K562 (cell line): Measurements from ENCODE around the gene TRNAU1AP. TPM values are rescaled to one million over a fixed set of nuclear protein-coding genes. Genes with fewer than 3 reads are reported as not detected.

Experiments
- GTF2B ChIP-seq: IDR thresholded peaks from 2 replicates; pipeline ENCODE4 v1.6.1; 2011; ENCODE audit not compliant: insufficient read length; ENCODE audit errors: extremely low read depth
- HBP1 ChIP-seq: fragments of 450-650 bp; formaldehyde crosslinking; IDR thresholded peaks from 2 replicates; pipeline ENCODE4 v1.4.0; 2022; ENCODE audit warnings: missing genetic modification characterization
- HDAC8 ChIP-seq: fragments of 450-650 bp; IDR thresholded peaks from 2 replicates; pipeline ENCODE4 v1.6.1; 2016; ENCODE audit warnings: mild to moderate bottlenecking, missing genetic modification characterization, moderate library complexity, missing compliant biosample characterization
- HLTF ChIP-seq: fragments of 450-650 bp; IDR thresholded peaks from 2 replicates; pipeline ENCODE4 v1.6.1; 2016
- KHSRP ChIP-seq: fragments of 450-650 bp; IDR thresholded peaks from 2 replicates; pipeline ENCODE4 v1.6.1; 2017
- MCM2 ChIP-seq: fragments of 450-650 bp; IDR thresholded peaks from 2 replicates; pipeline ENCODE4 v1.6.1; 2017; ENCODE audit warnings: low read depth, mild to moderate bottlenecking
- MCM7 ChIP-seq, 2 experiments: fragments of 450-650 bp; IDR thresholded peaks; 2 replicates each; pipeline ENCODE4 v1.6.1; 2016 to 2018
- MLX ChIP-seq, 2 experiments: fragments of 450-650 bp in 1 of 2; sonication (generic) in 1 of 2; formaldehyde crosslinking; conservative IDR thresholded peaks; 2 replicates each; pipeline versions ENCODE4 v1.4.0 to v1.8.1; 2020 to 2022; ENCODE audit warnings: mild to moderate bottlenecking in 1 of 2, missing genetic modification reagents in 1 of 2
- NFIX ChIP-seq: fragments of 250-450 bp; sonication (Bioruptor Pico); IDR thresholded peaks from 2 replicates; pipeline ENCODE4 v1.4.0; 2020; ENCODE audit warnings: low read depth, mild to moderate bottlenecking, moderate library complexity
- RBM17 ChIP-seq: fragments of 200-400 bp; formaldehyde crosslinking; IDR thresholded peaks from 2 replicates; pipeline ENCODE4 v1.6.1; 2017; ENCODE audit warnings: low read depth, mild to moderate bottlenecking, low read length, borderline replicate concordance
- RCOR1 ChIP-seq, 2 experiments: IDR thresholded peaks; 2 replicates each; pipeline ENCODE4 v1.6.1; 2012; ENCODE audit warnings: low read depth in 2 of 2, low read length in 2 of 2, borderline replicate concordance in 1 of 2, improper control_type of control experiment in 1 of 2
- SAP30 ChIP-seq: fragments of 200-600 bp; sonication (generic); IDR thresholded peaks from 2 replicates; pipeline ENCODE4 v1.6.1; 2012; ENCODE audit warnings: borderline replicate concordance, low read depth, mild to moderate bottlenecking, moderate library complexity, low read length, control low read depth, inconsistent platforms; ENCODE audit not compliant: insufficient read depth, poor library complexity, severe bottlenecking
- SMAD2 ChIP-seq: fragments of 150-350 bp; IDR thresholded peaks from 2 replicates; pipeline ENCODE4 v1.6.1; 2014; ENCODE audit warnings: low read depth, mild to moderate bottlenecking, low read length
- SNAPC5 ChIP-seq: fragments of 250-450 bp; sonication (Bioruptor Pico); IDR thresholded peaks from 2 replicates; pipeline ENCODE4 v1.8.0; 2021; ENCODE audit warnings: moderate library complexity, mild to moderate bottlenecking, inconsistent platforms
- TAF1 ChIP-seq: IDR thresholded peaks from 2 replicates; pipeline ENCODE4 v1.6.1; 2011; ENCODE audit warnings: mild to moderate bottlenecking, low read length, moderate library complexity; ENCODE audit not compliant: insufficient read depth, control insufficient read depth, severe bottlenecking; ENCODE audit errors: extremely low read depth
- TAF9B ChIP-seq: fragments of 450-650 bp; IDR thresholded peaks from 2 replicates; pipeline ENCODE4 v1.6.1; 2018; ENCODE audit warnings: mild to moderate bottlenecking; ENCODE audit not compliant: partially characterized antibody
- ZBTB26 ChIP-seq: fragments of 450-650 bp; formaldehyde crosslinking; IDR thresholded peaks from 2 replicates; pipeline ENCODE4 v1.4.0; 2022; ENCODE audit warnings: missing genetic modification characterization
- ZC3H8 ChIP-seq: fragments of 450-650 bp; IDR thresholded peaks from 2 replicates; pipeline ENCODE4 v1.6.1; 2017
- ZFP91 ChIP-seq: sonication (generic); formaldehyde crosslinking; IDR thresholded peaks from 2 replicates; pipeline ENCODE4 v1.8.0; 2022; ENCODE audit warnings: mild to moderate bottlenecking, missing genetic modification reagents
- ZNF354B ChIP-seq: fragments of 250-450 bp; sonication (Bioruptor Pico); IDR thresholded peaks from 2 replicates; pipeline ENCODE4 v1.4.0; 2020
- polyA plus RNA-seq, 8 experiments: library from polyadenylated mRNA; depleted of rRNA in 4 of 8; stranded (reverse) in 5 of 8; unstranded in 3 of 8; fragments of >200 nt; fragmentation: Nextera tagmentation in 2 of 8; fragmentation: Illumina TruSeq in 1 of 8; extraction: Ambion mirVana in 2 of 8; extraction: Trizol in 1 of 8; gene quantifications; 2 replicates each; pipeline versions ENCODE4 v1.2.1 to v1.2.3, GENCODE V29; 2011 to 2014; ENCODE audit warnings: inconsistent platforms in 1 of 8, missing spikeins in 1 of 8
- total RNA-seq, 7 experiments: library from RNA; depleted of rRNA in 6 of 7; stranded (reverse); fragments of >200 nt in 6 of 7; fragmentation: Illumina TruSeq in 2 of 7; extraction: Trizol in 2 of 7; gene quantifications; 2 replicates each; pipeline versions ENCODE4 v1.2.1 to v1.2.3, GENCODE V29; 2011 to 2021; ENCODE audit warnings: low replicate concordance in 1 of 7

Gene TRNAU1AP
- total and polyA plus RNA-seq, 9 of the 15 experiments (the other 6 are each of a cell fraction or from before 2014, with no cell fraction given), result 34.9 to 110 (median 46.3) TPM

GRCh38 chr1:28552758-28553663 is at the start of gene TRNAU1AP (continued):
- TF ChIP-seq HBP1 (CRISPR knock-in tag) (peak; percentile 44; the same call in 1 of the 2 replicates), MLX (CRISPR knock-in tag; conservative IDR thresholded peaks at IDR 0.05) (peak in 1 of 2 experiments; percentile 53; a peak in 1 of 4 replicates), MCM2 (no peak), ZFP91 (CRISPR knock-in tag) (no peak), HLTF (no peak), TAF1 (peak; percentile 89), ZBTB26 (peak; percentile 46; the same call in 1 of the 2 replicates), MCM7 (IDR thresholded peaks at IDR 0.05) (no peak), KHSRP (no peak), SMAD2 (no peak), GTF2B (no peak), ZC3H8 (no peak), HDAC8 (tag) (no peak), RBM17 (no peak), SAP30 (peak; percentile 76), SNAPC5 (CRISPR knock-in tag) (no peak), RCOR1 (IDR thresholded peaks at IDR 0.05; ENCODE audit: borderline replicate concordance in 1 of 2, low read depth in 2 of 2, low read length in 2 of 2) (peak in 1 of 2 experiments; percentile 67; a peak in 1 of 4 replicates), NFIX (no peak), TAF9B (no peak), ZNF354B (CRISPR knock-in tag) (no peak)
